K562 (cell line): ENCODE measurements around the gene PHB1. TPM values are rescaled to one million over a fixed set of nuclear protein-coding genes. Genes with fewer than 3 reads are reported as not detected.
A peak's percentile ranks its signal among the peaks of the same experiment; 100 is the strongest.

Experiments
- ATAC-seq: fragments of 200-7000 bp; cut with Tn5 transposase; 3 replicates; pipeline ENCODE4 v1.9.1; 2020; ENCODE audit warnings: moderate library complexity
- BruUV-seq: library from RNA; stranded (reverse); fragments of 400-500 nt; replicated peaks from 2 replicates; lab custom pipeline; 2021; lab: Mats Ljungman, UMichigan
- CTCF ChIA-PET: fragments of 300-600 bp; formaldehyde crosslinking; extraction: SDS; loops from one replicate; lab custom pipeline; 2021; ENCODE audit warnings: low intra/inter-chr PET ratio; lab: Yijun Ruan, JAX
- POLR2A ChIA-PET: fragments of 300-600, 350-650 bp; sonication (Branson Sonifier 250); formaldehyde crosslinking; extraction: SDS; loops from one replicate; lab custom pipeline; 2021; ENCODE audit warnings: antibody characterized with exemption, inconsistent platforms; lab: Yijun Ruan, JAX
- DNase-seq, 4 experiments: peaks; one replicate each; pipeline versions ENCODE4 v3.0.0 to v3.0.0-alpha.2; 2011 to 2018; ENCODE audit warnings: low spot score in 3 of 4, mixed read lengths in 3 of 4; ENCODE audit errors: extremely low read depth in 1 of 4
- FAIRE-seq: peaks from 2 replicates; lab custom pipeline; 2011; peaks lifted over from hg19 to GRCh38; lab: Jason Lieb, UNC
- H2AFZ ChIP-seq: 2 replicates; pipeline ENCODE4 v1.6.0; 2011; ENCODE audit warnings: low read depth, low read length, control low read depth, inconsistent platforms
- H3K27ac ChIP-seq: fragments of 200-600 bp; 3 replicates; pipeline ENCODE4 v1.8.0; 2011; ENCODE audit warnings: low read depth, mild to moderate bottlenecking, control low read depth, inconsistent platforms, low read length, moderate library complexity, mixed read lengths; ENCODE audit errors: extremely low read depth
- H3K27me3 ChIP-seq, 2 experiments: fragments of 300-600 bp in 1 of 2; 2 replicates in 1 of 2; 3 replicates in 1 of 2; pipeline versions ENCODE4 v1.6.0 to v1.8.0; 2011; ENCODE audit warnings: inconsistent platforms in 2 of 2, low read length in 2 of 2, mild to moderate bottlenecking in 1 of 2, mixed read lengths in 1 of 2, moderate library complexity in 1 of 2; ENCODE audit not compliant: control insufficient read depth in 2 of 2, insufficient read depth in 2 of 2
- H3K36me3 ChIP-seq: fragments of 300-600 bp; 3 replicates; pipeline ENCODE4 v1.8.0; 2011; ENCODE audit warnings: mild to moderate bottlenecking, low read length, inconsistent platforms; ENCODE audit not compliant: control insufficient read depth, insufficient read depth
- H3K4me1 ChIP-seq, 2 experiments: fragments of 200-600 bp in 1 of 2; replicated peaks in 1 of 2; 2 replicates in 1 of 2; 3 replicates in 1 of 2; pipeline versions ENCODE4 v1.5.1 to v1.8.0; 2011; ENCODE audit warnings: inconsistent platforms in 2 of 2, low read length in 2 of 2, mild to moderate bottlenecking in 1 of 2, mixed read lengths in 1 of 2, moderate library complexity in 1 of 2; ENCODE audit not compliant: control insufficient read depth in 2 of 2, insufficient read depth in 2 of 2
- H3K4me2 ChIP-seq: 2 replicates; pipeline ENCODE4 v1.6.1; 2011; ENCODE audit warnings: low read length, control low read depth, inconsistent platforms, mixed read lengths; ENCODE audit not compliant: insufficient read depth
- H3K4me3 ChIP-seq: fragments of 200-600 bp; sonication (generic), shearing (Covaris generic); 2 replicates; pipeline ENCODE4 v1.5.1; 2016; ENCODE audit warnings: control low read depth, inconsistent platforms
- H3K79me2 ChIP-seq: fragments of 200-600 bp; 3 replicates; pipeline ENCODE4 v1.8.0; 2011; ENCODE audit warnings: low read length, inconsistent platforms; ENCODE audit not compliant: control insufficient read depth, insufficient read depth
- H3K9ac ChIP-seq, 2 experiments: 2 replicates each; pipeline versions ENCODE4 v1.6.0 to v1.6.1; 2011; ENCODE audit warnings: low read depth in 2 of 2, low read length in 2 of 2, control low read depth in 1 of 2, inconsistent platforms in 1 of 2, mild to moderate bottlenecking in 1 of 2, mixed read lengths in 1 of 2; ENCODE audit not compliant: insufficient read depth in 1 of 2
- H3K9me1 ChIP-seq: one replicate; pipeline ENCODE4 v1.6.0; 2011; ENCODE audit warnings: inconsistent platforms, mild to moderate bottlenecking, low read length, moderate library complexity; ENCODE audit not compliant: control insufficient read depth, insufficient read depth
- H3K9me3 ChIP-seq: replicated peaks from 2 replicates; pipeline ENCODE4 v1.5.1; 2011; ENCODE audit warnings: low read depth, low read length, inconsistent platforms; ENCODE audit not compliant: control insufficient read depth, insufficient read depth
- H4K20me1 ChIP-seq: replicated peaks from 2 replicates; pipeline ENCODE4 v1.6.1; 2011; ENCODE audit warnings: low read length, inconsistent platforms, mixed read lengths; ENCODE audit not compliant: control insufficient read depth, insufficient read depth
- ELF2 ChIP-seq: fragments of 250-450 bp; sonication (Bioruptor Pico); IDR thresholded peaks from 2 replicates; pipeline ENCODE4 v1.5.0; 2021; ENCODE audit warnings: mild to moderate bottlenecking
- POLR3G ChIP-seq: IDR thresholded peaks from 2 replicates; pipeline ENCODE4 v1.6.1; 2011; ENCODE audit not compliant: insufficient read length, insufficient replicate concordance; ENCODE audit errors: extremely low read depth
- RNF2 ChIP-seq: sonication (generic); IDR thresholded peaks from 2 replicates; pipeline ENCODE4 v1.6.1; 2016
- SMAD4 ChIP-seq: fragments of 250-450 bp; sonication (Bioruptor Pico); conservative IDR thresholded peaks from 2 replicates; pipeline ENCODE4 v1.8.0; 2021; ENCODE audit warnings: inconsistent platforms, mild to moderate bottlenecking, moderate library complexity
- SMARCA4 ChIP-seq: fragments of 450-650 bp; IDR thresholded peaks from 2 replicates; pipeline ENCODE4 v1.6.1; 2016
- SNRNP70 ChIP-seq: fragments of 200-400 bp; formaldehyde crosslinking; optimal IDR thresholded peaks from 2 replicates; pipeline ENCODE3; 2017; ENCODE audit warnings: low read depth, low read length
- SREBF2 ChIP-seq: sonication (generic); formaldehyde crosslinking; IDR thresholded peaks from 2 replicates; pipeline ENCODE4 v1.4.0; 2020; ENCODE audit warnings: mild to moderate bottlenecking, missing genetic modification reagents
- TCF7 ChIP-seq: sonication (generic); IDR thresholded peaks from 2 replicates; pipeline ENCODE4 v1.6.1; 2016; ENCODE audit warnings: antibody characterized with exemption, borderline replicate concordance
- ZNF133 ChIP-seq: fragments of 250-450 bp; sonication (Bioruptor Pico); IDR thresholded peaks from 2 replicates; pipeline ENCODE4 v1.4.0; 2020; ENCODE audit warnings: mild to moderate bottlenecking
- ZNF263 ChIP-seq: sonication (generic); formaldehyde crosslinking; IDR thresholded peaks from 2 replicates; pipeline ENCODE4 v1.8.0; 2022; ENCODE audit warnings: mild to moderate bottlenecking, missing genetic modification reagents, borderline replicate concordance
- ZNF436 ChIP-seq: fragments of 250-450, 450-650 bp; sonication (Bioruptor Pico); formaldehyde crosslinking; IDR thresholded peaks from 2 replicates; pipeline ENCODE4 v1.7.0; 2020; ENCODE audit warnings: mild to moderate bottlenecking
- WGBS: fragments of 100-300 bp; shearing (Covaris generic); methylation state at CpG from one replicate; pipeline ENCODE4 v1.1.6; 2016; ENCODE audit warnings: low coverage, mixed read lengths; ENCODE audit not compliant: insufficient coverage; ENCODE audit errors: missing lambda C conversion rate; 5-methylcytosine and 5-hydroxymethylcytosine counted together
- in situ Hi-C: fragments of 300-500 bp; cut with MboI; formaldehyde crosslinking; loops from 4 replicates; pipeline ENCODE4 v1.15.0; 2018; ENCODE audit warnings: inconsistent platforms, mixed read lengths
- intact Hi-C: fragments of 100-400 bp; cut with micrococcal nuclease; formaldehyde crosslinking; loops from 2 replicates; pipeline ENCODE4 v1.14.2; 2022
- polyA plus RNA-seq, 8 experiments: library from polyadenylated mRNA; depleted of rRNA in 4 of 8; stranded (reverse) in 5 of 8; unstranded in 3 of 8; fragments of >200 nt; fragmentation: Nextera tagmentation in 2 of 8; fragmentation: Illumina TruSeq in 1 of 8; extraction: Ambion mirVana in 2 of 8; extraction: Trizol in 1 of 8; gene quantifications; 2 replicates each; pipeline versions ENCODE4 v1.2.1 to v1.2.3, GENCODE V29; 2011 to 2014; ENCODE audit warnings: inconsistent platforms in 1 of 8, missing spikeins in 1 of 8
- total RNA-seq, 7 experiments: library from RNA; depleted of rRNA in 6 of 7; stranded (reverse); fragments of >200 nt in 6 of 7; fragmentation: Illumina TruSeq in 2 of 7; extraction: Trizol in 2 of 7; gene quantifications; 2 replicates each; pipeline versions ENCODE4 v1.2.1 to v1.2.3, GENCODE V29; 2011 to 2021; ENCODE audit warnings: low replicate concordance in 1 of 7
- TF ChIP-seq, protein P1 (sequence below): fragments of 450-650 bp; IDR thresholded peaks from 2 replicates; pipeline ENCODE4 v1.6.1; 2016; ENCODE audit warnings: low read depth, mild to moderate bottlenecking, moderate library complexity
- TF ChIP-seq, protein P2 (sequence below): fragments of 250-450 bp; sonication (Bioruptor Pico); IDR thresholded peaks from 2 replicates; pipeline ENCODE4 v1.5.0; 2021
- TF ChIP-seq, protein P3 (sequence below): sonication (generic); formaldehyde crosslinking; IDR thresholded peaks from 2 replicates; pipeline ENCODE4 v1.8.0; 2022; ENCODE audit warnings: mild to moderate bottlenecking, missing genetic modification reagents

The PHB1 gene
- total and polyA plus RNA-seq, 9 of the 15 experiments (the other 6 are each of a cell fraction or from before 2014, with no cell fraction given) = 191 to 818 (median 349) TPM

DNA sequence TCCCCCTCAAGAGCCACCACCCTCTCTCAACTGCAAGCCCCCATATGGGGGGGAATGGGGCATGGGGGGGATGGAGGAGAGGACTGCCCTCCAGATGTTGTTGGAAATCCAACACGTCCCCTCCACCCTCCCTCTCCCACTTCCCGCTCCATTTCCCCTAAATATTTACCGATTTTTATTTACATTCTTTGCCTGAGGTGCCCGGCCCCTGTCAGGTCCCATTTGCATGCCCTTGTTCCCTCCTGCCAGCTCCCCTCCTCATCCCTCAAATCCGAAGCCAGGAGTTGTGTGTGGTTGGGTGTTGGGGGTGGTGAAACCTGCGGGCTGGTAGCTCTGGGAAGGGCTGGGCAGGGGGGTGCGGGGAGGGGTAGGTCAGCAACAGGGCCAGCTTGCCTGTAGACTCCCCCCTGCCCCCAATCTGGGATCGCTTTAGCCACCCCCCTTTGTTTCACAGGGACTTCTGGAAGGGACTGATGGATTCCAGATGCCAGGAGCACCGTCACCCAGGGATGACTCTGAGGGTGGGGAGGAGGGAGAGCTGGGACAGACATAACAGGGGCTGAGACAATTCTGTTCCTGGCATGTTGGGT, 40.7 kb upstream of the PHB1 start:
- intact Hi-C loops = no loop called here
- ATAC-seq = no peak
- H3K79me2 ChIP-seq = no peaks in the 10 kb centered on the region
- no peaks in the 10 kb centered on the region for H3K9me3 ChIP-seq
- ChIA-PET POLR2A (interaction anchor here (0.6 kb wide), 1 partner anchor 31 kb away, joined by 3 read pairs; no protein-coding TSS in a partner anchor), CTCF (no interaction called here)
- peaks cover 5% of the 10 kb centered on the region for H4K20me1 ChIP-seq
- in situ Hi-C loops = no loop called here
- no peak overlapping the region for H3K9ac ChIP-seq
- H3K9me1 ChIP-seq = no peaks in the 10 kb centered on the region
- peaks cover 4 to 5% of the 10 kb centered on the region in 2 experiments; a peak in 3 of 5 replicates for H3K4me1 ChIP-seq
- TF ChIP-seq ZNF263 (CRISPR knock-in tag) (peak; percentile 97), SMAD4 (no peak)
- H3K36me3 ChIP-seq = no peaks in the 10 kb centered on the region
- FAIRE-seq = no peak
- BruUV-seq = no TSS peak
- no peak overlapping the region for H3K27ac ChIP-seq
- no peak for DNase-seq
- no peak overlapping the region for H3K4me3 ChIP-seq
- no peak overlapping the region for H3K4me2 ChIP-seq
- H3K27me3 ChIP-seq = peaks cover 40 to 63% of the 10 kb centered on the region in 2 experiments
- 2% methylated on average over 7 of the region's 9 CpGs for WGBS
- no peak overlapping the region for H2AFZ ChIP-seq

DNA sequence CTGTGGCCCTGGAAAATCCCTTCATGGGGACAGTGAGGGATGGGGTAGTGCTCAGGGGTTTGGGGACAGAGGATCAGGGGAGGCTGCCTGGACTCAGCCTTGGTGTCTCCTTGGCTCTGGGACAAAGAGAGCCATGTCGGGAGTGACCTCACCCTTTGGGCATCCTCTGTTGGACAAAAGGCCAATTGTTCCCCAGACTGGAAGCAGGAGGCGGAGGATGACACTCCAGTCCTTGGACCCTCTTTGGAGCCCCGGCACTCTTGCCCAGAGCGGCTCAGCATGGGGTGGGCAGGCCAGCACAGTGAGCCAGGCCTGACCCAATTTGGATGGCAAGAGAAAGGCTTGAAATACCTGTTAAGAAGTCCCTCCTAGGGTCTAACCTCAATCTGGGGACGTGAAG, 39.4 kb upstream of the PHB1 start:
- no peak for DNase-seq
- no peak for TF ChIP-seq POLR3G
- TF ChIP-seq, protein P1, sequence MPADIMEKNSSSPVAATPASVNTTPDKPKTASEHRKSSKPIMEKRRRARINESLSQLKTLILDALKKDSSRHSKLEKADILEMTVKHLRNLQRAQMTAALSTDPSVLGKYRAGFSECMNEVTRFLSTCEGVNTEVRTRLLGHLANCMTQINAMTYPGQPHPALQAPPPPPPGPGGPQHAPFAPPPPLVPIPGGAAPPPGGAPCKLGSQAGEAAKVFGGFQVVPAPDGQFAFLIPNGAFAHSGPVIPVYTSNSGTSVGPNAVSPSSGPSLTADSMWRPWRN = no peak
- TF ChIP-seq SMARCA4 = no peak
- TF ChIP-seq, protein P2, sequence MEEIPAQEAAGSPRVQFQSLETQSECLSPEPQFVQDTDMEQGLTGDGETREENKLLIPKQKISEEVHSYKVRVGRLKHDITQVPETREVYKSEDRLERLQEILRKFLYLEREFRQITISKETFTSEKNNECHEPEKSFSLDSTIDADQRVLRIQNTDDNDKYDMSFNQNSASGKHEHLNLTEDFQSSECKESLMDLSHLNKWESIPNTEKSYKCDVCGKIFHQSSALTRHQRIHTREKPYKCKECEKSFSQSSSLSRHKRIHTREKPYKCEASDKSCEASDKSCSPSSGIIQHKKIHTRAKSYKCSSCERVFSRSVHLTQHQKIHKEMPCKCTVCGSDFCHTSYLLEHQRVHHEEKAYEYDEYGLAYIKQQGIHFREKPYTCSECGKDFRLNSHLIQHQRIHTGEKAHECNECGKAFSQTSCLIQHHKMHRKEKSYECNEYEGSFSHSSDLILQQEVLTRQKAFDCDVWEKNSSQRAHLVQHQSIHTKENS = no peak
- no peak for TF ChIP-seq SNRNP70
- no peak for TF ChIP-seq RNF2
- TF ChIP-seq, protein P3, sequence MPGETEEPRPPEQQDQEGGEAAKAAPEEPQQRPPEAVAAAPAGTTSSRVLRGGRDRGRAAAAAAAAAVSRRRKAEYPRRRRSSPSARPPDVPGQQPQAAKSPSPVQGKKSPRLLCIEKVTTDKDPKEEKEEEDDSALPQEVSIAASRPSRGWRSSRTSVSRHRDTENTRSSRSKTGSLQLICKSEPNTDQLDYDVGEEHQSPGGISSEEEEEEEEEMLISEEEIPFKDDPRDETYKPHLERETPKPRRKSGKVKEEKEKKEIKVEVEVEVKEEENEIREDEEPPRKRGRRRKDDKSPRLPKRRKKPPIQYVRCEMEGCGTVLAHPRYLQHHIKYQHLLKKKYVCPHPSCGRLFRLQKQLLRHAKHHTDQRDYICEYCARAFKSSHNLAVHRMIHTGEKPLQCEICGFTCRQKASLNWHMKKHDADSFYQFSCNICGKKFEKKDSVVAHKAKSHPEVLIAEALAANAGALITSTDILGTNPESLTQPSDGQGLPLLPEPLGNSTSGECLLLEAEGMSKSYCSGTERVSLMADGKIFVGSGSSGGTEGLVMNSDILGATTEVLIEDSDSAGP (CRISPR knock-in tag) = no peak
- TF ChIP-seq TCF7 = no peak
- no peak for TF ChIP-seq ZNF436 (CRISPR knock-in tag)
- TF ChIP-seq ELF2 = no peak
- TF ChIP-seq SREBF2 (CRISPR knock-in tag) = no peak
- TF ChIP-seq ZNF133 = no peak

More for the DNA sequence above, 39.4 kb upstream of the PHB1 start:
- no peak overlapping the region for H3K27ac ChIP-seq
- no peaks in the 10 kb centered on the region for H3K36me3 ChIP-seq
- H3K9me3 ChIP-seq = no peaks in the 10 kb centered on the region
- no peak overlapping the region for H3K9ac ChIP-seq
- H3K79me2 ChIP-seq = no peaks in the 10 kb centered on the region
- no peak overlapping the region for H3K4me2 ChIP-seq
- H3K27me3 ChIP-seq = peaks cover 35 to 49% of the 10 kb centered on the region in 2 experiments
- in situ Hi-C loops = no loop called here
- BruUV-seq = no TSS peak
- H3K4me1 ChIP-seq = peaks cover 4 to 5% of the 10 kb centered on the region in 2 experiments; a peak in 3 of 5 replicates
- ATAC-seq = no peak
- H3K4me3 ChIP-seq = no peak overlapping the region
- WGBS = 0% methylated on average over 5 of the region's 5 CpGs
- ChIA-PET POLR2A (interaction anchor here (0.9 to 1.3 kb wide), 4 partner anchors 11 to 29 kb away, joined by 3 to 5 read pairs (median 4); no protein-coding TSS in a partner anchor), CTCF (no interaction called here)
- H3K9me1 ChIP-seq = no peaks in the 10 kb centered on the region
- no peaks in the 10 kb centered on the region for H4K20me1 ChIP-seq
- no peak overlapping the region for H2AFZ ChIP-seq
- FAIRE-seq = no peak
- intact Hi-C loops = no loop called here
